AG04449 (cell line): ENCODE data around the gene SIRPA.
A peak's percentile ranks its signal among the peaks of the same experiment; 100 is the strongest.

ENCODE experiments used
- CTCF ChIA-PET: fragments of 350-600 bp; formaldehyde crosslinking; extraction: SDS; loops from one replicate; lab custom pipeline; 2021; ENCODE audit warnings: antibody characterized with exemption; lab: Yijun Ruan, JAX
- POLR2A ChIA-PET: fragments of 400-600, 350-600 bp; formaldehyde crosslinking; extraction: SDS; loops from one replicate; lab custom pipeline; 2020; ENCODE audit warnings: antibody characterized with exemption, inconsistent platforms; lab: Yijun Ruan, JAX
- DNase-seq: peaks from one replicate; pipeline ENCODE4 v3.0.0-alpha.2; 2010; ENCODE audit warnings: low read depth, low spot score
- H3K4me3 ChIP-seq: 2 replicates; pipeline ENCODE4 v1.5.1; 2011; ENCODE audit warnings: low read depth, mild to moderate bottlenecking, control low read depth, low read length
- TF ChIP-seq, protein P1 (sequence below): IDR thresholded peaks from one replicate; pipeline ENCODE4 v1.5.1; 2011; ENCODE audit warnings: mild to moderate bottlenecking, moderate library complexity, low read length, control low read depth, inconsistent platforms; ENCODE audit not compliant: insufficient read depth; ENCODE audit errors: missing control alignments

SIRPA gene

DNA sequence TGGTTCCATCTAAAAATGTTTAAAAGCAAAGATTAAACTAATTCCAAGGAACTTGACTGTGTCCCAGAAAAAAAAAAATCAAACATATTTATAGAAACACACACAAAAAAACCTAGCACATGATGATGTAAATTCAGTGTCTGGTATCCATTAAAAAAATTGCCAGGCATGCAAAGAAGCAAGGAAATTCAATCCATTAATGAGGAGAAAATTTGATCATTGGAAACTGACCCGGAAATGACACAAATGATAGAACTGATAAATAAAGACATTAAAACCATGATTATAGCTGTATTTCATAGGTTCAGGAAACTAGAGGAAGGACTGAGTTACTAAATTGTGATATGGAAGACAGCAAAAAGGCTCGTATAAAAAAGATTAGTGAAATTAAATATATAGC lies 63.9 kb downstream of the SIRPA start:
- CTCF ChIA-PET, result interaction anchor here (1.2 kb wide), 1 partner anchor 214 kb away, joined by 3 read pairs; no protein-coding TSS in a partner anchor
- POLR2A ChIA-PET, result no interaction called here

DNA sequence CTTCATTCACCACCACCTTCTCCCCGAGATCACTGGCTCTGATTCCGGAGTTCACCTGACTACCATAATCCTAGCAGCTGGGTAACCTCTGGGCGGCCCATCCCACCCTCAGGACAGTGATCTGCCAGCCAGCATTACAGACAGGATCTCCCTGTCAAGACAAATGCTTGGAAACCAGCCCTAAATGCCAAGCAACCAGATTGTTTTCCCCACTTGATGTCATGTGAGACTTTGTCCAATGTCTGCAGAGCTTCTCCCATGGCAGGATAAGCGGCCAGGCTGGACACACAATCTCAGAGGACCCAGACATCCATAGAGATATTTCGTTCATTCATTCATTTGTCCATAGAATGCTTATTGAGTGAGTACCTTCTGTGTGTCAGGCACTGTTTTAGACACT lies 66.2 kb downstream of the SIRPA start:
- DNase-seq, result no peak
- CTCF ChIA-PET, result interaction anchor here (0.9 to 5.8 kb wide), 3 partner anchors 8 to 212 kb away, joined by 3 to 104 read pairs (median 5); no protein-coding TSS in a partner anchor
- POLR2A ChIA-PET, result no interaction called here
- TF ChIP-seq, protein P1, sequence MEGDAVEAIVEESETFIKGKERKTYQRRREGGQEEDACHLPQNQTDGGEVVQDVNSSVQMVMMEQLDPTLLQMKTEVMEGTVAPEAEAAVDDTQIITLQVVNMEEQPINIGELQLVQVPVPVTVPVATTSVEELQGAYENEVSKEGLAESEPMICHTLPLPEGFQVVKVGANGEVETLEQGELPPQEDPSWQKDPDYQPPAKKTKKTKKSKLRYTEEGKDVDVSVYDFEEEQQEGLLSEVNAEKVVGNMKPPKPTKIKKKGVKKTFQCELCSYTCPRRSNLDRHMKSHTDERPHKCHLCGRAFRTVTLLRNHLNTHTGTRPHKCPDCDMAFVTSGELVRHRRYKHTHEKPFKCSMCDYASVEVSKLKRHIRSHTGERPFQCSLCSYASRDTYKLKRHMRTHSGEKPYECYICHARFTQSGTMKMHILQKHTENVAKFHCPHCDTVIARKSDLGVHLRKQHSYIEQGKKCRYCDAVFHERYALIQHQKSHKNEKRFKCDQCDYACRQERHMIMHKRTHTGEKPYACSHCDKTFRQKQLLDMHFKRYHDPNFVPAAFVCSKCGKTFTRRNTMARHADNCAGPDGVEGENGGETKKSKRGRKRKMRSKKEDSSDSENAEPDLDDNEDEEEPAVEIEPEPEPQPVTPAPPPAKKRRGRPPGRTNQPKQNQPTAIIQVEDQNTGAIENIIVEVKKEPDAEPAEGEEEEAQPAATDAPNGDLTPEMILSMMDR, result no peak
- no peak overlapping the region for H3K4me3 ChIP-seq

More for the DNA sequence above, 63.9 kb downstream of the SIRPA start:
- TF ChIP-seq, protein P1, result no peak
- DNase-seq, result no peak
- H3K4me3 ChIP-seq, result no peak overlapping the region

DNA sequence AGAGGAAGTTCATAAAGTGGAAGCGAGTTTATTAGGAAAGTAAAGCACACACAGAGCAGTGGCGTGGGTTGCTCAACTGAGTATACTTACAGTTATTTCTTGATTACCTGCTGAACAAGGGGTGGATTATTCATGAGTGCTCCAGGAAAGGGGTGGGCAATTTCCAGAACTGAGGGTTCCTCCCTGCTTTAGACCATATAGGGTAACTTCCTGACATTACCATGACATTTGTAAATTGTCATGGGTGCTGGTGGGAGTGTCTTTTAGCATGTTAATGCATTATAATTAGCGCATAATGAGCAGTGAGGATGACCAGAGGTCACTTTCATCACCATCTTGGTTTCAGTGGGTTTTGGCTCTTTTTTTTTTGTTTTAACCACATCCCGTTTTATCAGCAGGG lies 68.9 kb downstream of the SIRPA start:
- TF ChIP-seq, protein P1, result no peak
- ChIA-PET CTCF (interaction anchor here (1.0 to 5.8 kb wide), 5 partner anchors 159 to 209 kb away, joined by 3 to 104 read pairs (median 5); no protein-coding TSS in a partner anchor), POLR2A (no interaction called here)
- DNase-seq, result no peak
- no peak overlapping the region for H3K4me3 ChIP-seq

DNA sequence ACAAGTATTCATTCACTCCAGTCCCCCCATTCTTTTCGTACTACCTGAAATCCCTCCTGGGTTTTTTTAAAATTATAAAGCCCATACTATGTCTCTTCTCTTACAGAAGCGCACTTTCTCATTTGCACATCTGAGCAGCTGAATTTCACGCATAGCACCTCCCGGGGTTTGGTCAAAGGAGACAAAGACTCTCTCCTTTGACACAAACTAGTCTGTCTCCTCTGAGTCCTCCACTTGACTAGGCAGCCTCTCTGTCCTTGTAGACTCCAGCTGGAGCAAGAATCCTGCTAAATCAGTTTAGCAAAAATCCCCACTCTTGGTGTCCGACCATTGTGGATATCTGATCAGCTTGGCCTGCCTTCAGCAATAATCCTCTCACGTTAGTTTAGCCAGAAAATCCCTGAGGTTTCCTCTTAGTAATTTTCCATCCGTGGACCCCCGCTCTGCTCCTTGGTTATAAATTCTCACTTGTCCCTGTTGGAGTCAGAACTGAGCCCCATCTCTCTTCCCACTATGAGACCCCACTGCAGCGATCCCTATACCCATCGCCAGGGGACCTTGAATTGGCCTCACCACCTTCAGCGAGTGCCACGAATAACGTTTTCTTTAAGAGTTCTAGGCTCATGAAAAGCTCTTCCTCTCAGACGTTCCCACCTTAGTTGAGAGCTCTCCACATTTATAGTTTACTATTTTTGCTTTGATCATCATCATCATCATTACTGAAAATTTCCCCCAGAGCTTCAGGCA lies 69.6 kb downstream of the SIRPA start:
- ChIA-PET CTCF (interaction anchor here (0.8 to 5.8 kb wide), 18 partner anchors 9 to 488 kb away, joined by 3 to 104 read pairs (median 4); no protein-coding TSS in a partner anchor), POLR2A (no interaction called here)
- no peak for DNase-seq
- H3K4me3 ChIP-seq, result peak overlapping the region; percentile 24
- TF ChIP-seq, protein P1, result peak; percentile 25

DNA sequence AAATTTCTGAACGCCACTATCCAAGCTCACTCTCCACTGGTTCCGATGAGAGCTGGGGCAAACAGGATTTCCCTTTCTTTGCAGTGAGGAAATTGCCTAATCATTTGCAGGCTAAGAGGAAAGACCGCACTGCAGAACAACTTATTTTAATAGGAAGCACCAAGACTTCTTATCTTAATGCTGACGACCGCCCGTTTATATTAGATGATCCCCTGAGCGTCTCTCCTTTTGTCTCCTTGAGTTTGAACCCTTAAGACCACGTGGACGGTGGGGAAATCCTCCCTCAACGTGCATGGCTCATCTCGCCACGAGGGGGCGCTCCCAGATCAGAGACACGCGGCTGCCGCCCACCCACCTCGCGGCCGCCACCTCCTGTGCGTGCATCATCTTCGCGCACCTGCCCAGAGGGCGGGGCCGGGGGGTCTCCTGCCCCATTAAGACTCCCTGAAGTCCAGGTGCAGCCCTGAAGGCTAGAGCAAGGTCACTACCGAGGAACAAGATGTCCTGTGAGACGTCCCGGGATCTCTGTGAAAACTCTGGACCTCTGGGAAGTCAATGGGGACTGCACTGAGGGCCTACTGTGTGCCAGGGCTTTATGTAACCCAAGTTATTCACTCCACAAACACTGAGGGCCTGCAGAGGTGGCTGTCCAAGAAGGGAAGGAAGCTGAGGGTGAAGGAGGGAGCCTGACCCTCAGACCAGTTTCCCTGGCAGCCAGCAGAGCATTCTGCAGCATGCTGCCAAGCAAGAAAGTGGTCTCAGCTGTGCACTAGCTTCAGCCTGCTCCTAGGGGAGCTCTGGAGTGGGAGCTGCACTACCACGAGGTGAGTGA lies 70.5 kb downstream of the SIRPA start:
- ChIA-PET CTCF (interaction anchor here (0.6 to 5.8 kb wide), 31 partner anchors 9 to 558 kb away, joined by 3 to 104 read pairs (median 4); no protein-coding TSS in a partner anchor), POLR2A (no interaction called here)
- no peak for DNase-seq

More for the DNA sequence above, 70.5 kb downstream of the SIRPA start:
- TF ChIP-seq, protein P1, result peak; percentile 95
- peak overlapping the region; percentile 24 for H3K4me3 ChIP-seq
